ENCODE data around the gene DNAJC17.

DNA sequence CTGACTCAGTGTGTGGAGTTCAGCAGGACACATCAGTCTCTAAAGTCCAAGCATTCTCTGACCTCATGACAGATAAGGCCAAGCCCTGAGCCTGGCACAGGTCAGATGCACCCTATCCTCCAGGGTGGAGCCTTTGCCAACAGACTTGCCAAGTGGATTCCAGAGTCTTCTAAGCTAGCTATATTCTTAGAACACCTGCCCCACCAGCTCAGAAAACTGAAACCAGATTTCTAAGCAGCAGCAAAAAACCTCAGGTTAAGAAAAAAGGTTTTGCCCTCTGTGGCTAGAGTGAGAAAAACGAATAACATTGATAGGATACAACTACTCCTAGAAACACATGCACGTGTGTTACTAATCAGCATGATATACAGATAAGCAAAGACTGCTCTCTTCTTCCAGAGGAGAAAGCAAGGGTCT is 63.8 kb downstream of the DNAJC17 start:
- TF ChIP-seq POLR2A (IDR thresholded peaks at IDR 0.05), result no peak
- TF ChIP-seq, protein P1, sequence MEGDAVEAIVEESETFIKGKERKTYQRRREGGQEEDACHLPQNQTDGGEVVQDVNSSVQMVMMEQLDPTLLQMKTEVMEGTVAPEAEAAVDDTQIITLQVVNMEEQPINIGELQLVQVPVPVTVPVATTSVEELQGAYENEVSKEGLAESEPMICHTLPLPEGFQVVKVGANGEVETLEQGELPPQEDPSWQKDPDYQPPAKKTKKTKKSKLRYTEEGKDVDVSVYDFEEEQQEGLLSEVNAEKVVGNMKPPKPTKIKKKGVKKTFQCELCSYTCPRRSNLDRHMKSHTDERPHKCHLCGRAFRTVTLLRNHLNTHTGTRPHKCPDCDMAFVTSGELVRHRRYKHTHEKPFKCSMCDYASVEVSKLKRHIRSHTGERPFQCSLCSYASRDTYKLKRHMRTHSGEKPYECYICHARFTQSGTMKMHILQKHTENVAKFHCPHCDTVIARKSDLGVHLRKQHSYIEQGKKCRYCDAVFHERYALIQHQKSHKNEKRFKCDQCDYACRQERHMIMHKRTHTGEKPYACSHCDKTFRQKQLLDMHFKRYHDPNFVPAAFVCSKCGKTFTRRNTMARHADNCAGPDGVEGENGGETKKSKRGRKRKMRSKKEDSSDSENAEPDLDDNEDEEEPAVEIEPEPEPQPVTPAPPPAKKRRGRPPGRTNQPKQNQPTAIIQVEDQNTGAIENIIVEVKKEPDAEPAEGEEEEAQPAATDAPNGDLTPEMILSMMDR (IDR thresholded peaks at IDR 0.05), result no peak

All from gastroesophageal sphincter (tissue), 3 donors.